GM19025 (cell line): Measurements from ENCODE around the gene SERGEF.

Experiments used
- ATAC-seq: cut with Tn5 transposase; IDR thresholded peaks from one replicate; pipeline ENCODE4 v1.9.1; 2021; ENCODE audit warnings: mild to moderate bottlenecking, low read depth, moderate library complexity; ENCODE audit not compliant: unreplicated experiment

Gene SERGEF

GRCh38 chr11:17822401-17822781 is 190.5 kb downstream of the SERGEF start:
- ATAC-seq, result no peak

GRCh38 chr11:17821648-17822400 is 191.0 kb downstream of the SERGEF start:
- ATAC-seq, result no peak

- no peak for ATAC-seq
Measured at GRCh38 chr11:17816232-17816931, 196.5 kb downstream of the SERGEF start.

GRCh38 chr11:17814546-17814945 is 198.3 kb downstream of the SERGEF start:
- ATAC-seq, result no peak

- no peak for ATAC-seq
Measured at GRCh38 chr11:17813391-17814059, 199.3 kb downstream of the SERGEF start.

GRCh38 chr11:17812865-17813187 is 200.0 kb downstream of the SERGEF start:
- ATAC-seq, result no peak

- no peak for ATAC-seq
Measured at GRCh38 chr11:17812091-17812864, 200.6 kb downstream of the SERGEF start.

GRCh38 chr11:17811352-17811751 is 201.5 kb downstream of the SERGEF start:
- no peak for ATAC-seq

- ATAC-seq, result no peak
Measured at GRCh38 chr11:17810746-17811145, 202.1 kb downstream of the SERGEF start.

- no peak for ATAC-seq
Measured at GRCh38 chr11:17810041-17810440, 202.8 kb downstream of the SERGEF start.

GRCh38 chr11:17807034-17807433 is 205.8 kb downstream of the SERGEF start:
- no peak for ATAC-seq

- no peak for ATAC-seq
Measured at GRCh38 chr11:17805873-17806272, 207.0 kb downstream of the SERGEF start.

- ATAC-seq, result no peak
Measured at GRCh38 chr11:17805043-17805442, 207.8 kb downstream of the SERGEF start.

GRCh38 chr11:17803754-17804334 is 209.0 kb downstream of the SERGEF start:
- ATAC-seq, result no peak

GRCh38 chr11:17802491-17802890 is 210.4 kb downstream of the SERGEF start:
- ATAC-seq, result no peak

GRCh38 chr11:17801166-17801565 is 211.7 kb downstream of the SERGEF start:
- ATAC-seq, result no peak

- ATAC-seq, result no peak
Measured at GRCh38 chr11:17799147-17799546, 213.7 kb downstream of the SERGEF start.

GRCh38 chr11:17798716-17799115 is 214.1 kb downstream of the SERGEF start:
- ATAC-seq, result no peak

GRCh38 chr11:17798253-17798652 is 214.6 kb downstream of the SERGEF start:
- ATAC-seq, result no peak

- ATAC-seq, result no peak
Measured at GRCh38 chr11:17796154-17796553, 216.7 kb downstream of the SERGEF start.

- ATAC-seq, result no peak
Measured at GRCh38 chr11:17794981-17795380, 217.9 kb downstream of the SERGEF start.
